Lung (tissue), 12 donors: Measurements from ENCODE around the gene ERAP2. TPM values are rescaled to one million over a fixed set of nuclear protein-coding genes. Genes with fewer than 3 reads are reported as not detected.

Experiments
- ATAC-seq: fragments of 200-7000 bp; cut with Tn5 transposase; one replicate; pipeline ENCODE4 v1.9.1; 2020; ENCODE audit warnings: moderate number of reproducible peaks; ENCODE audit not compliant: insufficient read depth, low FRiP score
- DNase-seq, 3 donors: peaks; one replicate each; pipeline ENCODE4 v3.0.0-alpha.2; 2013 to 2017
- H3K27ac ChIP-seq, 2 donors: one replicate each; pipeline ENCODE4 v1.5.1; 2013; ENCODE audit warnings: mild to moderate bottlenecking in 2 of 2, moderate library complexity in 2 of 2, control low read depth in 1 of 2, inconsistent platforms in 1 of 2, low read depth in 1 of 2, low read length in 1 of 2
- H3K27me3 ChIP-seq, 3 donors: one replicate each; pipeline ENCODE4 v1.5.1; 2013; ENCODE audit warnings: low read length in 2 of 3; ENCODE audit not compliant: control insufficient read depth in 3 of 3, insufficient read depth in 3 of 3
- H3K36me3 ChIP-seq, 4 donors: one replicate each; pipeline ENCODE4 v1.5.1; 2013; ENCODE audit warnings: low read length in 4 of 4, mild to moderate bottlenecking in 1 of 4, moderate library complexity in 1 of 4; ENCODE audit not compliant: control insufficient read depth in 4 of 4, insufficient read depth in 4 of 4
- H3K4me1 ChIP-seq, 5 donors: one replicate each; pipeline ENCODE4 v1.5.1; 2013; ENCODE audit warnings: low read length in 5 of 5, mild to moderate bottlenecking in 2 of 5, moderate library complexity in 1 of 5; ENCODE audit not compliant: control insufficient read depth in 5 of 5, insufficient read depth in 5 of 5
- H3K4me3 ChIP-seq: one replicate; pipeline ENCODE4 v1.5.1; 2013; ENCODE audit warnings: mild to moderate bottlenecking, control low read depth, moderate library complexity
- H3K9ac ChIP-seq, 2 donors: one replicate each; pipeline ENCODE4 v1.5.1; 2013; ENCODE audit warnings: low read length in 2 of 2, control low read depth in 1 of 2; ENCODE audit not compliant: insufficient read depth in 1 of 2
- H3K9me3 ChIP-seq, 4 donors: one replicate each; pipeline ENCODE4 v1.5.1; 2013; ENCODE audit warnings: low read length in 3 of 4, mild to moderate bottlenecking in 1 of 4, moderate library complexity in 1 of 4; ENCODE audit not compliant: control insufficient read depth in 4 of 4, insufficient read depth in 3 of 4
- WGBS, 2 donors: extraction: QIAGEN DNeasy Blood & Tissue Kit; methylation state at CpG; one replicate each; pipeline ENCODE4 v1.1.7; 2013; 5-methylcytosine and 5-hydroxymethylcytosine counted together
- polyA plus RNA-seq, 2 donors: library from polyadenylated mRNA; stranded (reverse); fragments of 200-250 nt; gene quantifications; one replicate each; pipeline ENCODE4 v1.2.1, GENCODE V29; 2013
- total RNA-seq, 2 donors: library from RNA; depleted of rRNA in 1 of 2; stranded (reverse); fragments of >200 nt in 1 of 2; gene quantifications; one replicate each; pipeline ENCODE4 v1.2.1, GENCODE V29; 2014 to 2021
- TF ChIP-seq, protein P1 (sequence below): IDR thresholded peaks from 2 replicates; pipeline ENCODE4 v1.5.1; 2012; ENCODE audit warnings: mild to moderate bottlenecking; ENCODE audit errors: control extremely low read depth, extremely low read depth
- donor health status: control.
- donor health status: control.
- donor health status: Bipolar disorder and iron deficiency.
- donor health status: healthy.
- donor health status: DM: yes; HTN: yes; CAD: no.

The ERAP2 gene
- total and polyA plus RNA-seq, 4 donors: 2.8 to 19.8 (median 8.2) TPM

DNA sequence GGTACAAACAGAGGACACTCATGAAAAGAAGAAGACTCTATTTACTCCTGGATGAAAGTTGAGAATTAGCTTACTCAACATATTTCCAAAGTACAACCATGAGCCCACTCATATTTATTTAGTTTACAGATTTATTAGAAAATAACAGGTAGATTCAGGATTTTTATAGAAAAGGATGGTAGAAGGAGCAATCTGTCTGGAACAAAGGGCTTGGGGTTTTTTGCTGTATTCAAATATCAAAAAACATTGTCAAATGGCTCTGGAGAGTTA is 7.0 kb upstream of the ERAP2 start:
- Histone ChIP-seq H3K27ac (no peak overlapping the region), H3K4me3 (no peak overlapping the region), H3K4me1 (no peaks in the 10 kb centered on the region), H3K9me3 (no peaks in the 10 kb centered on the region), H3K36me3 (no peaks in the 10 kb centered on the region), H3K27me3 (no peaks in the 10 kb centered on the region), H3K9ac (no peak overlapping the region)
- TF ChIP-seq, protein P1, sequence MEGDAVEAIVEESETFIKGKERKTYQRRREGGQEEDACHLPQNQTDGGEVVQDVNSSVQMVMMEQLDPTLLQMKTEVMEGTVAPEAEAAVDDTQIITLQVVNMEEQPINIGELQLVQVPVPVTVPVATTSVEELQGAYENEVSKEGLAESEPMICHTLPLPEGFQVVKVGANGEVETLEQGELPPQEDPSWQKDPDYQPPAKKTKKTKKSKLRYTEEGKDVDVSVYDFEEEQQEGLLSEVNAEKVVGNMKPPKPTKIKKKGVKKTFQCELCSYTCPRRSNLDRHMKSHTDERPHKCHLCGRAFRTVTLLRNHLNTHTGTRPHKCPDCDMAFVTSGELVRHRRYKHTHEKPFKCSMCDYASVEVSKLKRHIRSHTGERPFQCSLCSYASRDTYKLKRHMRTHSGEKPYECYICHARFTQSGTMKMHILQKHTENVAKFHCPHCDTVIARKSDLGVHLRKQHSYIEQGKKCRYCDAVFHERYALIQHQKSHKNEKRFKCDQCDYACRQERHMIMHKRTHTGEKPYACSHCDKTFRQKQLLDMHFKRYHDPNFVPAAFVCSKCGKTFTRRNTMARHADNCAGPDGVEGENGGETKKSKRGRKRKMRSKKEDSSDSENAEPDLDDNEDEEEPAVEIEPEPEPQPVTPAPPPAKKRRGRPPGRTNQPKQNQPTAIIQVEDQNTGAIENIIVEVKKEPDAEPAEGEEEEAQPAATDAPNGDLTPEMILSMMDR: no peak
- DNase-seq: no peak
- ATAC-seq: no peak

DNA sequence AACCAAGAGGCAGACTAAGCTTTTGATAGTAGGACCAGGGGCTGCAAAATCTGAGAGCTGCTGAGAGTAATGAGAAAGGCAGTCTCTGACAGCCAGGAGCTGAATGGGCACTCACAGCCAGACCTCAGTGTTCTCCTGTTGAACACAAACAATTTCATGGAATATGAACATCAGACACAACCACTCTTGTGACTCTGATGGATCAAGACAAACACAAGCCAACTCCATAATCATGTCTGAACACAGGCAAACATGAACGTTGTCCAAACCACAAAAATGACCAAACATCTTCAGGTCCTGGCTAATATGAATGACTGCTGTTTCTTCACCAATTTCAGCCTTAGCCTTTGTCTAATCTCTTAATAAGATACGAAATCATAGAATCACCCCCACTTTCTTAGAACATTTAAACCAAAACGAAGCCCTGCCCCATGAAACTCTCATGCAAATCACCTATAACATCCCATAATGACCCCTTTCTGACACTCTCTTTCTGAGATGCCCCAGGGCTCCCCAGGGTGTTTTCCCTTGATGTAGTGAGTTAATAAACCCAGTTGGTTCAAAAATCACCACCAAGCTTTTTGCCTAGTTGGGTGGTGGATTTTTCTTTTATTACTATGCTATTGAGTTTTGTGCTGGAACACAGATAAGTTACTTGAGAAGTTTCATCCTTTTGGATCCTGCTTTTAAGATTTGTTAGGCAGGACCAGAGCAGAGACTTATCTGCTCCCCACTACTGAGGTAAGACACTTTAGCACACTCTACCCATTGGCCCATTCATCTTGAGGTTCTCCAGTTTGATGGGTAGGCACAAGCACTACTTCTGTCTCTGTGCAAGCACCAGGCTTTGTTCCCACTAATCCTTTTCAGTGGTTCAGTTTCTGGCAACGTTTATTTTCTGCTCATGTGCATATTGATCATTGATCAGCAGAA is 5.9 kb upstream of the ERAP2 start:
- ATAC-seq (no peak), DNase-seq (no peak)
- H3K4me1 ChIP-seq: no peaks in the 10 kb centered on the region
- H3K27me3 ChIP-seq: no peaks in the 10 kb centered on the region
- TF ChIP-seq, protein P1: no peak
- H3K9ac ChIP-seq: no peak overlapping the region
- no peaks in the 10 kb centered on the region for H3K36me3 ChIP-seq
- no peak overlapping the region for H3K4me3 ChIP-seq
- no peak overlapping the region for H3K27ac ChIP-seq
- WGBS, 2 donors: 62 to 65% methylated on average over 4 of the region's 4 CpGs
- H3K9me3 ChIP-seq: no peaks in the 10 kb centered on the region

DNA sequence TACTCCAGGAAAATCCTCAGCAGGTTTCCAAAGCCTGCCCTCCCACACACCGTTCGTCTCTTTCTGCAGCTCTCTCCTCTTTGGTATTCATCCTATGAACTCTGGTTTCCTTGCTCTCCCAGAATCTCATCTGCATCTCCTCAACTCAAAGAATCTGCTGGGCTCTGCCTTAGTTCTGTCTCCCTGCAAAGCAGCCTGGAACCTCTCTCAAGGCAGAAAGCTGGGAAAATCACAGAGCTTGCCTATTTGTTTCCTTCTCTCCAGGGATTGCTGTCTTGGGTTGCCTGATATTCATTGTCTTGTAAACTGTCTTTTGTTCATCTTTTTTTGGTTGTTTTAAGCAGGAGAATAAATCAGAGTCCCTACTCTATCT is 5.3 kb upstream of the ERAP2 start:
- Histone ChIP-seq H3K36me3 (no peaks in the 10 kb centered on the region), H3K4me3 (no peak overlapping the region), H3K27ac (no peak overlapping the region), H3K27me3 (no peaks in the 10 kb centered on the region), H3K9ac (no peak overlapping the region), H3K4me1 (peaks cover 0 to 5% (median 3%) of the 10 kb centered on the region in 5 donors), H3K9me3 (no peaks in the 10 kb centered on the region)
- DNase-seq (no peak), ATAC-seq (no peak)
- WGBS, 2 donors: 94 to 96% methylated on average over 2 of the region's 2 CpGs
- TF ChIP-seq, protein P1: no peak

DNA sequence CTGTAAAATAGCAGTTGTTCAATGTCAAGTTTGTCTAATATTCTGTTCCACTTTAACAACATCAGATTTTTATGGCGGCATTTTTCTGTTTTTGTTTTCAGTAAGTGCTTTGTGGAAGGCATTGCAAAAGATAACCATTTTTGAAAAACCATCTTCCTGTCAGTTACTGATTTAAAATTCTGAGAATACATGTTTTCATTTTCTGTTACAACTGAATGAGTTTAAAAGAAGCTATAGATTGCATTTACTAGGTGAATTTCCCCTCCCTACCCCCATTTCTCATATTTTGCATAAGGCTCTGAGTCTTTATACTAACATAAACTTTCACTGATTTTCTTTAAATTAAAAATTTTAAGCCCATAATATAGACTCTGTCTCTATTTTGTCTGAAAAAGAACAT is 4.6 kb upstream of the ERAP2 start:
- no peak for DNase-seq
- Histone ChIP-seq H3K27ac (no peak overlapping the region), H3K27me3 (no peaks in the 10 kb centered on the region), H3K9ac (no peak overlapping the region), H3K9me3 (no peaks in the 10 kb centered on the region), H3K36me3 (no peaks in the 10 kb centered on the region), H3K4me3 (no peak overlapping the region), H3K4me1 (peaks cover 0 to 7% (median 3%) of the 10 kb centered on the region in 5 donors)
- TF ChIP-seq, protein P1: no peak
- no peak for ATAC-seq
- 58 to 84% methylated on average over 1 of the region's 1 CpG for WGBS, 2 donors
